GM18951 (cell line): Measurements from ENCODE around the gene NEMP1.
"Not testable (repeated sequence)": the region's sequence is repeated elsewhere in the genome, so short reads cannot be mapped to it uniquely, and the experiment has no call there.

Experiments used
- POLR2A ChIP-seq: IDR thresholded peaks from 4 replicates; pipeline ENCODE4 v1.6.1; 2011; ENCODE audit warnings: mild to moderate bottlenecking; ENCODE audit not compliant: insufficient read length, insufficient read depth; ENCODE audit errors: extremely low read depth
- in situ Hi-C: fragments of 300-500 bp; cut with MboI; formaldehyde crosslinking; loops from one replicate; pipeline ENCODE4 v1.12.0; 2022; ENCODE audit warnings: low sequenced_read_pairs, mixed read lengths, inconsistent platforms; ENCODE audit not compliant: unreplicated experiment

Gene NEMP1

DNA sequence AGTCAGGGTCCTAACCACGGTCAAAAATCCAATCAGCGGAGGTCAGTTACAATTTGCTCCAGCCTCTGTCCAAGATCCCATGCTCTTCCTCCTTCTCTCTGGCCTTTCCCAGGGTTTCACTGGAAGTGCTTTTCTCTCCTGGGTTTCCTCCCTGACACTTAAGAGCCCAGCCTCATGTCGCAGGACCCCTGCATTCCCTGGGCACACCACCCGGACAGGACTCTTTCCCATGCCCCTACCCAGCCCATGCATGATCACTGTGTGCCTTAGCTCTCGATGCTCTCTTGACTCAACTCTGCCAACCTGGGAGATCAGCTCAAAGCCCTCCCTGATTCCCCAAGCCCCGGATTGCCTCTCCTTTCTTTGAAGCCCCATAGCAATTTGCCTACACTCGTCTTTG, 46.8 kb downstream of the NEMP1 start:
- TF ChIP-seq POLR2A, result no peak
- in situ Hi-C loops, result no loop called here

DNA sequence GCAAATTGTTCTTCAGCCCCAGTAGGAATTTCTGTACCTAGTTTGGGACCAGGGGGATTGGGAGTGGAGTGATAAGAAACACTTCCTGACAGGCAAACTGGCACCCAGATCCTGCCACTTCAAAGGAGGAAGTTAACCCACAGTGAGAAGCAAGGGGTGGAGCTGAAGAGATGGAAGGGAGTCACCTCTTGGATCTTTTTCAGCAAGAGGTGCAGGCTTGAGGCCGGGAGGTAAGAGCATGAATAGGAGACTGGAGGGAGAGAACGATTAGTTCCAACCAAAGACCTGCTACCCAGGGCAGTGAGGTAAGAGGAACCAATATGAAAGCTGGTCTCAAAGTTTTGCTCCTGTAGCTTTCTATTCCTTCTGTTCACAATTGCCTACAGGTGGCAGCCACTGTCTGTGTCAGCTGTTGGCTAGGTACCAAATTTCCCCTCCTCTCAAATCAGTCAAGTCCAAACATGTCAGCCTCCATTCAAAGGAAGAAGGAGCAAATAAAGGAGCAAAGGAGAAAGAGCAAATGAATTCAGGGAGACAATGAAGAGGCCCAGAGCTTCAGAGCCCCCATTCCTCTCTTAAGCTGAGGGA, 47.4 kb downstream of the NEMP1 start:
- in situ Hi-C loops, result no loop called here

GRCh38 chr12:57029457-57029856, 49.1 kb downstream of the NEMP1 start:
- in situ Hi-C loops, result no loop called here
- TF ChIP-seq POLR2A, result no peak

More for the DNA sequence above, 47.4 kb downstream of the NEMP1 start:
- no peak for TF ChIP-seq POLR2A

GRCh38 chr12:57027805-57028153, 50.8 kb downstream of the NEMP1 start:
- in situ Hi-C loops, result no loop called here
- no peak for TF ChIP-seq POLR2A

- in situ Hi-C loops, result no loop called here
- no peak for TF ChIP-seq POLR2A
Observed at GRCh38 chr12:57027011-57027804, 51.4 kb downstream of the NEMP1 start.

GRCh38 chr12:57025196-57025595, 53.4 kb downstream of the NEMP1 start:
- TF ChIP-seq POLR2A, result no peak
- in situ Hi-C loops, result no loop called here

DNA sequence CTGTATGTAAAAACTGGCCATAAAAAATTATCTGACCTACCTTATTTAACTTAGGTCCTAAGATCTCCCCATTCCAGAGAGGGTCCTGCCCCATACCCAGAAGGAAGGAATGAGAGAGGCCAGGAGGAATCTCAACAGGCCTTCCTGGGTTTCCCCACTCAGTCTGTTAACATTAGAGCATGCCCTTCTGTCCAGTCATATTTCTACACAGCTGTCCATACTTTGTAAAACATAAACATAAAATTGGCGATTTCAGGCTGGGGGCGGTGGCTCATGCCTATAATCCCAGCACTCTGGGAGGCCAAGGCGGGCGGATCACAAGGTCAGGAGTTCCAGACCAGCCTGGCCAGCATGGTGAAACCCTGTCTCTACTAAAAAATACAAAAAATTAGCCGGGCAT, 56.3 kb downstream of the NEMP1 start:
- in situ Hi-C loops, result not testable (repeated sequence)

DNA sequence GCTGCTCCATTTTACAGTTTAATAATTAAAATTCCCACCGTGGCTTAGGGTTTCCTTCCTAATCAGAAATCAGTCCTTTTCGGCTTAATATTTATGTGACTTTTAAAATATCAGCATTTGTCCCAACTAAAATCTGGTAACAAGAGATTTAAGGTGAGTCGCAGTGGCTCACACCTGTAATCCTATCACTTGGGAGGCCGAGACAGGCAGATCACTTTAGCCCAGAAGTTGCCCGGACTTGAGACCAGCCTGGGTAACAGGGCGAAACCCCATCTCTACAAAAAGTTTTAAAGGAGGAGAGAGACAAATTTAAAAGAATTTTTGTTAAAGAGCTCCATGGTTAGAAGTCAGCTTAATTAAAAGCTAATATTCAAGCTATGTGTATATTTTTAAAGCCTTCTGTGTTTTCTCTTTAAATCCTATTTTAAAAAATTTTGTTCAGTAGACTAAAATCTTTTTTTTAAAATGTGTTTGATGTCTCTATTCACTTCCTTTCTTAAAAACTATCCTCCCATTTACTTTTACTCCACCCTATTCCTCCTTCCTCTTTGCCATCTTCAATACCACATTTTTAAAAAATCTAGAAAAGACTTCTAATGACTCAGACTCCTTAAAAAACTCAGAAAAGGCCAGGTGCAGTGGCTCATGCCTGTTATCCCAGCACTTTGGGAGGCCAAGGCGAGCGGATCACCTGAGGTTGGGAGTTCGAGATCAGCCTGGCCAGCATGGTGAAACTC, 58.4 kb downstream of the NEMP1 start:
- no peak for TF ChIP-seq POLR2A
- in situ Hi-C loops, result no loop called here

DNA sequence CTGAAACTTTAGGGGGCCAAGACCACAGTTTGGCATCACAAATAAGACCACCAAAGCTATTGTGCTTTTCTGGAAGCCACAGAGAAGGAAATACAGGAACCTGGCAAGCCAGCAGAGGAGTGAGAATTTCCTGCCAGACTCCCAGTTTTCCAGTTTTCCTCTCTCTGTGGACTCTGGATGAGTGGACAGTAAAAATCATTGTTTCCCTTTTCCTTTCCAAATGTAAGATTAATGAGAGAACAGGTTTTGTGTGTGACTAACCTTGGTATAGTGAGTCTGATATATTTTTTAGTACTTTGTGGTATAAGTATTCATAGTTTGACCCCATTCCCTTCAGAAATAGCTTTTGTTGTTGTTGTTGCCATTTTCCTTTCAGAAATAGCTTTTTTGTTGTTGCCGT, 59.7 kb downstream of the NEMP1 start:
- TF ChIP-seq POLR2A, result no peak
- in situ Hi-C loops, result no loop called here

- in situ Hi-C loops, result not testable (repeated sequence)
Observed at GRCh38 chr12:57018353-57018752, 60.2 kb downstream of the NEMP1 start.

GRCh38 chr12:57016348-57016747, 62.2 kb downstream of the NEMP1 start, which contains the start of gene TAC3:
TAC3 (minus strand) TSS chr12:57016529; CDS start chr12:57015797, 732 bp downstream.
- no peak for TF ChIP-seq POLR2A
- in situ Hi-C loops, result no loop called here

GRCh38 chr12:57012600-57013465, 65.8 kb downstream of the NEMP1 start:
- in situ Hi-C loops, result no loop called here
- TF ChIP-seq POLR2A, result no peak

DNA sequence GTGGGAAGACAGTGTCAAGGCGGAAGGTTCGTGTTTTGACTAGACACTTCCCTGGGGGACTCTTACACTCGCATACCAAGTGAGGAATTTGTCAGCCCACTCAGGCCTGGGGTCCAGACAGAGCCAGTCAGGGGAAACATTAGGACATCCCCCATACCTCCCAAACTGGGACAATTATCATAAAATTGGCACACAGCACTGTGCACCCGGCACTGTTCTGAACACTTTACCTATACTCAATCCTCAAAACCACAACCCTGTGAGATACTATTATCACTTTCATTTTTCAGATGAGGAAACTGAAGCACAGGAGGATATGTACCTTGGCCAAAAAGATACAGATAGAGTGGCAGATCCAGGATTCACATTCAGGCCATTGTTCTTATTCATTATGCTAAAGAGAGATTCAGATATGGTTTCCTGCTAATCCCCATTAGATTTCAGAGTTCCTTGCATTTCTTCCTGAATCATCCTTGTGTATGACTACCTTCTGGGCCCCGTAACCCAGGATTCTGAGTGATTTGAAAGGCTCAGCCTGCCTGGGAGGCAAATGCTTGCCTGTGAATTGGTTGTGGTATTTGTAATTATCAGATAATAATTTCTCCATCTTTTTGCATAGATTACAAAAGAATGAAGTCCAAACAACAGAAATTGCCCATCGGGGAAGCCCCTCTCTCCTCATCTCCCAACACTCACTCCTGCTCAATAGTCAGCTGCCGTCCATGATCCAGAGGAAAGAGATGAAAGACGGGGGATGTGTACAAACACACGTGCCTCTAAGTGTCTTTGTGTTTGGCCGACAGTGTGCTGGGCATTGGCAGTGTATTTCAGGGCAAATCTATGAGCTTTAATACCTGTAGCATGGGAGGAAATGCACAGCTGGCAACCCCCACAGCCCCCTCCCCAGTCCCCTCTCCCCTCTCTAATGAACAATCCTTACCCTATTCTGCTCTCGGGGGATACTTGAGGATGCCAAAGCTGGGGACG, 66.9 kb downstream of the NEMP1 start:
- in situ Hi-C loops, result no loop called here
- TF ChIP-seq POLR2A, result no peak
